A549 (cell line): ENCODE measurements around the gene FBLN1. TPM values are rescaled to one million over a fixed set of nuclear protein-coding genes. Genes with fewer than 3 reads are reported as not detected.
A peak's percentile ranks its signal among the peaks of the same experiment; 100 is the strongest.
"Not testable (repeated sequence)": the region's sequence is repeated elsewhere in the genome, so short reads cannot be mapped to it uniquely, and the experiment has no call there.

Experiments
- ATAC-seq, 2 experiments: fragments of 200-7000 bp in 1 of 2; fragments of >200 bp in 1 of 2; cut with Nextera tagmentation in 1 of 2; cut with Tn5 transposase in 1 of 2; 3 replicates each; pipeline versions ENCODE4 v1.8.0 to v1.9.1; 2018 to 2020; ENCODE audit warnings: mild to moderate bottlenecking in 1 of 2, moderate library complexity in 1 of 2
- CTCF ChIA-PET: fragments of 300-600 bp; sonication (Branson Sonifier 250); formaldehyde crosslinking; extraction: SDS; loops from one replicate; lab custom pipeline; 2021; ENCODE audit warnings: antibody characterized with exemption, inconsistent platforms; lab: Yijun Ruan, JAX
- POLR2A ChIA-PET: fragments of 350-600 bp; formaldehyde crosslinking; extraction: SDS; loops from one replicate; lab custom pipeline; 2021; ENCODE audit warnings: antibody characterized with exemption, inconsistent platforms; lab: Yijun Ruan, JAX
- DNase-seq, 2 experiments: peaks; one replicate each; pipeline versions ENCODE4 v3.0.0 to v3.0.0-alpha.2; 2011 to 2016; ENCODE audit warnings: low read depth in 1 of 2, low spot score in 1 of 2
- FAIRE-seq: peaks from 2 replicates; lab custom pipeline; 2011; peaks lifted over from hg19 to GRCh38; lab: Jason Lieb, UNC
- H3K27ac ChIP-seq, 2 experiments: fragments of >200 bp; sonication (Bioruptor Twin); formaldehyde crosslinking; 3 replicates each; pipeline ENCODE4 v1.5.1; 2016 to 2017
- H3K4me1 ChIP-seq: fragments of >200 bp; sonication (Bioruptor Twin); formaldehyde crosslinking; 3 replicates; pipeline ENCODE4 v1.6.1; 2016
- H3K4me2 ChIP-seq: fragments of >200 bp; sonication (Bioruptor Twin); formaldehyde crosslinking; 3 replicates; pipeline ENCODE4 v1.6.1; 2016
- H3K4me3 ChIP-seq: fragments of >200 bp; sonication (Bioruptor Twin); formaldehyde crosslinking; 3 replicates; pipeline ENCODE4 v1.5.1; 2016
- H3K9me3 ChIP-seq: fragments of >200 bp; sonication (Bioruptor Twin); formaldehyde crosslinking; 3 replicates; pipeline ENCODE4 v1.6.1; 2016
- ATOH8 ChIP-seq: fragments of 250-450 bp; sonication (Bioruptor Pico); IDR thresholded peaks from 2 replicates; pipeline ENCODE4 v1.5.0; 2020; ENCODE audit warnings: low read depth, mild to moderate bottlenecking, moderate library complexity
- BCL3 ChIP-seq: fragments of >200 bp; sonication (Bioruptor Twin); formaldehyde crosslinking; IDR thresholded peaks from 3 replicates; pipeline ENCODE4 v1.6.1; 2016
- CBX8 ChIP-seq: fragments of 200-600 bp; sonication (generic); IDR thresholded peaks from 2 replicates; pipeline ENCODE4 v1.6.1; 2016
- CHD2 ChIP-seq: fragments of 150-350 bp; IDR thresholded peaks from 2 replicates; pipeline ENCODE4 v1.6.1; 2014; ENCODE audit warnings: low read length; ENCODE audit not compliant: partially characterized antibody
- E2F6 ChIP-seq: IDR thresholded peaks from 2 replicates; pipeline ENCODE4 v1.6.1; 2012; ENCODE audit warnings: low read depth, borderline replicate concordance
- GATA3 ChIP-seq: IDR thresholded peaks from 2 replicates; pipeline ENCODE4 v1.6.1; 2012; ENCODE audit warnings: borderline replicate concordance
- HEYL ChIP-seq: fragments of 250-450 bp; sonication (Bioruptor Pico); IDR thresholded peaks from 2 replicates; pipeline ENCODE4 v1.8.0; 2021; ENCODE audit warnings: mild to moderate bottlenecking, moderate library complexity
- HMGXB4 ChIP-seq: fragments of 250-450 bp; sonication (Bioruptor Pico); IDR thresholded peaks from 2 replicates; pipeline ENCODE4 v1.5.0; 2021; ENCODE audit warnings: mild to moderate bottlenecking, moderate library complexity, borderline replicate concordance
- HOXA7 ChIP-seq: fragments of 250-450 bp; sonication (Bioruptor Pico); IDR thresholded peaks from 2 replicates; pipeline ENCODE4 v1.5.0; 2020; ENCODE audit warnings: mild to moderate bottlenecking, moderate library complexity
- HOXB13 ChIP-seq: fragments of 250-450 bp; sonication (Bioruptor Pico); IDR thresholded peaks from 2 replicates; pipeline ENCODE4 v1.5.0; 2020; ENCODE audit warnings: low read depth, mild to moderate bottlenecking, moderate library complexity
- JUNB ChIP-seq: fragments of >200 bp; sonication (Bioruptor Twin); formaldehyde crosslinking; IDR thresholded peaks from 2 replicates; pipeline ENCODE4 v1.6.1; 2016
- KDM1A ChIP-seq: fragments of 200-600 bp; sonication (generic); IDR thresholded peaks from 2 replicates; pipeline ENCODE4 v1.6.1; 2016; ENCODE audit warnings: low read depth, mild to moderate bottlenecking
- MAFK ChIP-seq: fragments of 450-650 bp; IDR thresholded peaks from 2 replicates; pipeline ENCODE4 v1.6.1; 2014; ENCODE audit not compliant: partially characterized antibody
- MAX ChIP-seq: IDR thresholded peaks from 2 replicates; pipeline ENCODE4 v1.6.1; 2012
- RNF2 ChIP-seq: fragments of 200-600 bp; sonication (generic); IDR thresholded peaks from 2 replicates; pipeline ENCODE4 v1.6.1; 2016; ENCODE audit warnings: low read depth, mild to moderate bottlenecking, antibody characterized with exemption, moderate library complexity, borderline replicate concordance
- USF2 ChIP-seq: fragments of 450-650 bp; IDR thresholded peaks from 2 replicates; pipeline ENCODE4 v1.6.1; 2014; ENCODE audit warnings: antibody characterized with exemption
- ZC3H11A ChIP-seq: fragments of 450-650 bp; IDR thresholded peaks from 2 replicates; pipeline ENCODE4 v1.6.1; 2014; ENCODE audit warnings: antibody characterized with exemption, mild to moderate bottlenecking
- ZNF302 ChIP-seq: fragments of 250-450 bp; sonication (Bioruptor Pico); IDR thresholded peaks from 2 replicates; pipeline ENCODE4 v1.9.0; 2021; ENCODE audit warnings: inconsistent platforms, mild to moderate bottlenecking, moderate library complexity
- WGBS: methylation state at CpG from one replicate; pipeline ENCODE4 v1.1.6; 2017; ENCODE audit errors: missing lambda C conversion rate; 5-methylcytosine and 5-hydroxymethylcytosine counted together
- polyA plus RNA-seq, 4 experiments: library from polyadenylated mRNA; depleted of rRNA in 3 of 4; stranded (reverse); fragments of >200 nt; fragmentation: RNase III in 1 of 4; extraction: RNeasy Plus Mini Kit Qiagen cat#74134 plus additional on column Dnase treatment in 1 of 4; gene quantifications; 2 replicates in 3 of 4; 3 replicates in 1 of 4; pipeline ENCODE4 v1.2.3, GENCODE V29; 2011 to 2017

The FBLN1 gene
- polyA plus RNA-seq, 2 of the 4 experiments (the other 2 are of a cell fraction), result 18.2 to 32.7 TPM

GRCh38 chr22:45602824-45603595 lies 100.3 kb downstream of the FBLN1 start:
- Histone ChIP-seq H3K4me3 (no peak overlapping the region), H3K4me2 (peak overlapping the region; percentile 75), H3K4me1 (peaks cover 66% of the 10 kb centered on the region)
- DNase-seq (peak in 1 of 2 experiments; percentile 82), ATAC-seq (peak in 1 of 2 experiments; percentile 44; a peak in 3 of 6 replicates)
- POLR2A ChIA-PET, result interaction anchor here (1.4 kb wide), 1 partner anchor 35 kb away, joined by 4 read pairs; no protein-coding TSS in a partner anchor
- 92% methylated on average over 19 of the region's 21 CpGs for WGBS
- TF ChIP-seq MAX (0 out of 2 replicates have a peak, but pooled peaks have one; percentile 17), KDM1A (no peak), JUNB (no peak), HOXA7 (CRISPR knock-in tag) (no peak), ZNF302 (CRISPR knock-in tag) (no peak), HMGXB4 (CRISPR knock-in tag) (no peak), GATA3 (no peak), HOXB13 (CRISPR knock-in tag) (0 out of 2 replicates have a peak, but pooled peaks have one; percentile 38), CHD2 (no peak), RNF2 (no peak), CBX8 (no peak), ZC3H11A (no peak), USF2 (peak; percentile 67), BCL3 (no peak), HEYL (CRISPR knock-in tag) (peak; percentile 41; the same call in 1 of the 2 replicates), ATOH8 (no peak)
- TF ChIP-seq, all 56 proteins: peak for 4
- CTCF ChIA-PET, result interaction anchor here (0.6 to 3.8 kb wide), 5 partner anchors 25 to 76 kb away, joined by 3 to 15 read pairs (median 3); no protein-coding TSS in a partner anchor
- Histone ChIP-seq H3K27ac (peak overlapping the region; percentile 97 to 99), H3K9me3 (no peaks in the 10 kb centered on the region)
- FAIRE-seq, result no peak

GRCh38 chr22:45603619-45604018 lies 100.9 kb downstream of the FBLN1 start:
- Histone ChIP-seq H3K4me1 (peaks cover 68% of the 10 kb centered on the region), H3K27ac (peak overlapping the region; percentile 97 to 99), H3K9me3 (no peaks in the 10 kb centered on the region), H3K4me3 (peak overlapping the region; percentile 8; the same call in 2 of the 3 replicates), H3K4me2 (peak overlapping the region; percentile 75)
- ATAC-seq (peak; percentile 10 to 30; a peak in 3 of 6 replicates), FAIRE-seq (no peak), DNase-seq (peak in 1 of 2 experiments; percentile 48)
- CTCF ChIA-PET, result interaction anchor here (1.5 to 3.8 kb wide), 2 partner anchors 26 to 76 kb away, joined by 3 to 15 read pairs; no protein-coding TSS in a partner anchor
- TF ChIP-seq ZNF302 (CRISPR knock-in tag) (no peak), CHD2 (no peak), MAFK (peak; percentile 35), E2F6 (peak; percentile 55; the same call in 1 of the 2 replicates)
- 4% methylated on average over 3 of the region's 3 CpGs for WGBS
- POLR2A ChIA-PET, result interaction anchor here (1.0 to 1.4 kb wide), 2 partner anchors 35 to 36 kb away, joined by 3 to 4 read pairs; no protein-coding TSS in a partner anchor

- Histone ChIP-seq H3K4me1 (peaks cover 40% of the 10 kb centered on the region), H3K27ac (peak overlapping the region; percentile 65 to 97)
- CTCF ChIA-PET, result interaction anchor here (1.4 kb wide), 1 partner anchor 30 kb away, joined by 4 read pairs; no protein-coding TSS in a partner anchor
- H3K9me3 ChIP-seq, ATAC-seq, H3K4me3 ChIP-seq, POLR2A ChIA-PET, H3K4me2 ChIP-seq, FAIRE-seq, DNase-seq: not testable (repeated sequence)
- 95% methylated on average over 9 of the region's 11 CpGs for WGBS
Measured at GRCh38 chr22:45608045-45608444, 105.4 kb downstream of the FBLN1 start.
